Measurements from ENCODE around the gene NALF2. TPM values are rescaled to one million over a fixed set of nuclear protein-coding genes. Genes with fewer than 3 reads are reported as not detected.
A peak's percentile ranks its signal among the peaks of the same experiment; 100 is the strongest.

The NALF2 gene
- total and polyA plus RNA-seq, 4 experiments from 2014 or later = 0.07 TPM; not detected in 3

DNA sequence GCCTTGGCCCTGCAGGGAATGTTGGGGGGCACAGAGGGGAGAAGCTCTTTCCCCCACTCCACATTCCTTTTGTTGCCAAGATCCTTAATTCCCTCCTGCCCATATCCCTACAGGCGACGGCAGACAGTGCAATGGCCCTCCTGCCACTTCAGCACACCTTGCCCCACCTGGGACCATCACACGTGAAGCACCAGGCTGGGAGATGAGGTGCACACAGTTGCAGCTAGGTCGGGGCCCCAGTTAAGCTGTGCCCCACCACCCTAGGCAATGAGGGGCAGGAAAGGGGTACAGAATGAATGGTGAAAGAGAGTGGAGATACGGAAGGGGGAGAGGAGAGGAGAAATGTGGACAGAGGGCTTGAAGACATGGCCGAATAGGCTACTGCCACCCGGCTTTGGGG, 26.2 kb downstream of the NALF2 start:
- Histone ChIP-seq H3K4me1 (ENCODE audit: insufficient read depth, low read length) (no peaks in the 10 kb centered on the region), H3K36me3 (ENCODE audit: insufficient read depth, low read length) (no peaks in the 10 kb centered on the region), H3K9me3 (ENCODE audit: control insufficient read depth in 1 of 2, low read length in 2 of 2) (no peaks in the 10 kb centered on the region), H3K27ac (ENCODE audit: low read depth, low read length) (no peak overlapping the region), H3K4me3 (ENCODE audit: low read length in 2 of 2) (no peak overlapping the region), H3K27me3 (ENCODE audit: insufficient read depth, low read length) (no peaks in the 10 kb centered on the region)
- no peak overlapping the region for H3K27ac Mint-ChIP-seq
- H3K36me3 Mint-ChIP-seq = no peaks in the 10 kb centered on the region
- ChIA-PET POLR2A (ENCODE audit: partially characterized antibody) (no interaction called here), CTCF (ENCODE audit: partially characterized antibody) (no interaction called here)
- H3K4me3 Mint-ChIP-seq = no peak overlapping the region
- no peaks in the 10 kb centered on the region for H3K9me3 Mint-ChIP-seq
- H3K4me1 Mint-ChIP-seq = no peaks in the 10 kb centered on the region
- intact Hi-C loops (cut with micrococcal nuclease) = no loop called here
- no peak for DNase-seq
- H3K27me3 Mint-ChIP-seq = peaks cover 0 to 5% of the 10 kb centered on the region in 2 donors

DNA sequence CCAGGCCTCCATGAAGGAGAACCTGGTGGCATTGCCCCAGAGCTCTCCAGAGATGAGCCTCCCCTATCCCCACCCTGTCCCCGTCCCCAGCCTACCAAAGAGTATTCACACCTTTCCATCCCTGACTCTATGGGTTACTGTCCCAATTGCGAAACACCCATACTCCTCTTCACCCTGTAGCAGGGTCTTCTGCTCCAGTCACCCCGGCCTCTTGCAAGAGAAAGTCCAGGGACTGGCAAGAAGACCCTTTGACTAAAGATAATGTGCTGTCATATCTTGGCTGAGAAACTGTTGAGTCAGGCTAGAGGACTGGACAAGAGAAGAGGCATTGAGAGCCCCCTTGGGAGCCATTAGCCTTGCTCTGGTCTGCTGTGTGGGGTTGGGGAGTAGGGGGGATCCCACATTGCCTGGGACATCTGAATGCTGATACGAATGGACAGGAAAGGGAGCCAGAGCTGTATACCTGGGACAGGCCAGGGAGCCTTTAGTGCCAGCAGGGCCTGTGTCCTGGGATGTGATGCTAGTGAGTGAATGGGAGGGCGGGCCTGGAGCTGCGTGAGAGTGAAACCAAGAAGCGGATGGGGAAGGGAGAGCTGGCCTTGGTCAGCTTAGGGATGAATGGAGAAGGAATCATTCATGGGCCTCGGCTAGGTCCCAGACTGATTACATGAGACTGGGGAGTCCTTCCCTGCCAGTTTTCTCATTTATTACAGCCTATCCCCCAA, 27.1 kb downstream of the NALF2 start:
- no peaks in the 10 kb centered on the region for H3K27me3 ChIP-seq (ENCODE audit: insufficient read depth, low read length)
- no peaks in the 10 kb centered on the region for H3K9me3 Mint-ChIP-seq
- no peak overlapping the region for H3K27ac ChIP-seq (ENCODE audit: low read depth, low read length)
- no peaks in the 10 kb centered on the region for H3K36me3 Mint-ChIP-seq
- peaks cover 0 to 4% of the 10 kb centered on the region in 2 donors for H3K27me3 Mint-ChIP-seq
- H3K27ac Mint-ChIP-seq = no peak overlapping the region
- no peaks in the 10 kb centered on the region for H3K36me3 ChIP-seq (ENCODE audit: insufficient read depth, low read length)
- ChIA-PET POLR2A (ENCODE audit: partially characterized antibody) (no interaction called here), CTCF (ENCODE audit: partially characterized antibody) (no interaction called here)
- H3K4me3 ChIP-seq (ENCODE audit: low read length in 2 of 2) = no peak overlapping the region
- H3K9me3 ChIP-seq (ENCODE audit: control insufficient read depth in 1 of 2, low read length in 2 of 2) = no peaks in the 10 kb centered on the region
- no peak overlapping the region for H3K4me3 Mint-ChIP-seq
- H3K4me1 Mint-ChIP-seq = no peaks in the 10 kb centered on the region
- no peak for DNase-seq
- no peaks in the 10 kb centered on the region for H3K4me1 ChIP-seq (ENCODE audit: insufficient read depth, low read length)
- intact Hi-C loops (cut with micrococcal nuclease) = no loop called here

DNA sequence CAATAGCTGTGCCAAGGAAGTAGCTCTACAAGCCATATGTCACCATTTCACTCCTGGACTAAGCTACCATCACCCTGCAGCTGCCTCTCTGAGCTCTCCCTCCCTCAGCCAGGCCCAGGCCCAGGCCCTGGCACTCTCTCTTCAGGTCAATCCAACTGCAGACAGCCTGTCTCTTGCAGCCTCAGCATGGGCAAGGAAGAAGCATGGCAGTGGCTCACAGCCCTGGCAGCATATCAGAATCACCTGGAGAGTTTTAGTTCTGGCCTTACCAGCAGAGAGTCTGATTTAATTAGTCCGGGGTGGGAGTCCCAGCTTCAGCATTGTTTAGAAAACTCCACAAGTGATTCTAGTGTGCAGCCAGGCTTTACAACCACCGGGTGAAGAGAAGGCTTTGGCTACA, 31.5 kb downstream of the NALF2 start:
- intact Hi-C loops (cut with micrococcal nuclease) = no loop called here
- H3K4me3 Mint-ChIP-seq = no peak overlapping the region
- CTCF ChIA-PET (ENCODE audit: partially characterized antibody) = no interaction called here

DNA sequence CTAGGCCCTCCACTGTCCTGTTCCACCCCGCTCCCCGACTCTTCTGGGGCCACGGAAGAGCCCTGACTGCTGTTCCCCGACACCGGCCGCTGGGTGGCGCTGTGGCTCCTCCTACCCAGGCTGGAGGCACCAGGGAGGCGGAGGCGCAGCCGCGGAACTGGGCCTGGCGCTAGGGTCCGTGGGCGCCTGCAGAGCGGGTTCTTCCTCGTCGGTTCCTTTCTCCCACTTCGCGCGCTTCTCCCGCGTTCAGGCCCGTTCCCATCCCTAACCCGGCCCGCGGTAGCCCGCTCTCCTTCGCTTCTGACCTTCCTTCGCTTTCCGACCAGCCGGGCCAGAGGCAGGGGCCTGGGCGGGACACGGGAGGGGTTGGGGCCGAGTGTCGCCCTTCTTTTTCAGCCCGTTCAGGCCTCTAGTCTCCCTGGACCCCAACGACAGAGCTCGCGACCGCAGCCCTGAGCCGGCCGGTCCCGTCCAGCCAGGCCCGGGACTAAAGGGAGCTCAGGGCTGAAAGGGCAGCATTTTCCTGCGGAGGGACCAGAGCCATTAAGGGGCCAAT, 34.3 kb downstream of the NALF2 start:
- peaks cover 7 to 13% (median 10%) of the 10 kb centered on the region in 4 donors for H3K4me1 Mint-ChIP-seq
- H3K36me3 ChIP-seq (ENCODE audit: insufficient read depth, low read length) = no peaks in the 10 kb centered on the region
- intact Hi-C loops (cut with micrococcal nuclease) = loop anchor here (1.0 to 2.0 kb wide), 3 partner anchors 80 to 594 kb away; no protein-coding TSS in a partner anchor
- peak; percentile 51 to 62 (median 56) for DNase-seq
- no peaks in the 10 kb centered on the region for H3K36me3 Mint-ChIP-seq
- H3K27me3 Mint-ChIP-seq = peaks cover 0 to 3% of the 10 kb centered on the region in 2 donors
- no peak overlapping the region for H3K4me3 ChIP-seq (ENCODE audit: low read length in 2 of 2)
- POLR2A ChIA-PET (ENCODE audit: partially characterized antibody) = no interaction called here
- H3K9me3 Mint-ChIP-seq = peaks cover 0 to 2% (median 0%) of the 10 kb centered on the region in 8 donors
- CTCF ChIA-PET (ENCODE audit: partially characterized antibody) = interaction anchor here (1.1 to 3.0 kb wide), 5 partner anchors 20 to 559 kb away, joined by 3 to 17 read pairs (median 14); no protein-coding TSS in a partner anchor
- H3K27ac Mint-ChIP-seq = peak overlapping the region in 1 of 7 donors; percentile 59
- no peaks in the 10 kb centered on the region for H3K9me3 ChIP-seq (ENCODE audit: control insufficient read depth in 1 of 2, low read length in 2 of 2)
- peaks cover 14% of the 10 kb centered on the region for H3K4me1 ChIP-seq (ENCODE audit: insufficient read depth, low read length)
- no peak overlapping the region for H3K27ac ChIP-seq (ENCODE audit: low read depth, low read length)
- no peaks in the 10 kb centered on the region for H3K27me3 ChIP-seq (ENCODE audit: insufficient read depth, low read length)
- peak overlapping the region in 6 of 8 donors; percentile 6 to 74 (median 58) for H3K4me3 Mint-ChIP-seq

More for the DNA sequence above, 31.5 kb downstream of the NALF2 start:
- POLR2A ChIA-PET (ENCODE audit: partially characterized antibody) = no interaction called here
- DNase-seq = no peak
- H3K4me3 ChIP-seq (ENCODE audit: low read length in 2 of 2) = no peak overlapping the region
- H3K9me3 ChIP-seq (ENCODE audit: control insufficient read depth in 1 of 2, low read length in 2 of 2) = no peaks in the 10 kb centered on the region
- H3K36me3 ChIP-seq (ENCODE audit: insufficient read depth, low read length) = no peaks in the 10 kb centered on the region
- H3K27ac ChIP-seq (ENCODE audit: low read depth, low read length) = no peak overlapping the region
- H3K27ac Mint-ChIP-seq = no peak overlapping the region
- no peaks in the 10 kb centered on the region for H3K27me3 ChIP-seq (ENCODE audit: insufficient read depth, low read length)
- H3K27me3 Mint-ChIP-seq = peaks cover 0 to 3% of the 10 kb centered on the region in 2 donors
- peaks cover 0 to 2% (median 0%) of the 10 kb centered on the region in 8 donors for H3K9me3 Mint-ChIP-seq
- H3K4me1 Mint-ChIP-seq = peaks cover 7 to 13% (median 10%) of the 10 kb centered on the region in 4 donors
- H3K36me3 Mint-ChIP-seq = no peaks in the 10 kb centered on the region
- peaks cover 14% of the 10 kb centered on the region for H3K4me1 ChIP-seq (ENCODE audit: insufficient read depth, low read length)

DNA sequence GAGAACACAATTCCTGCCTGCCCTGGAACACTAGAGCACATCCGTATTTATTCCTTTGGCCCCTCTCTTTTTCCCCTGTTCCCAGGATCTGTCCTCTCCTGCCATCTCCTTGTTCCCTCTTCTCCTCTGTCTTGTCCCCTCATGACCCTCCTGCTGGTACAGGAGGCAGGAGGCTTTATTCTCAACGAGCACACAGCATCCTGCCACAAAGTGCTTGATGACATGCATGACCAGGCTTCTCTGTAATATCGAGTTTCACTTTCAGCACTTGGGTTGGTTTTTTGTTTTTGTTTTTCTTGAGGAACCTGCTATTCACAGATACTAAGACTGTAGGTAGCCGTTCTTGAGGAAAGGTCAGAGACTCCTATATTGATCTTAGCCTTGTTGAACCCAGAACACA, 35.3 kb downstream of the NALF2 start:
- no peak for DNase-seq
- intact Hi-C loops (cut with micrococcal nuclease) = loop anchor here (2.0 kb wide), 2 partner anchors 79 to 557 kb away; no protein-coding TSS in a partner anchor
- Mint-ChIP-seq H3K27ac (peak overlapping the region in 5 of 7 donors; percentile 33 to 85 (median 51)), H3K9me3 (peaks cover 0 to 2% (median 0%) of the 10 kb centered on the region in 8 donors), H3K27me3 (peaks cover 0 to 3% of the 10 kb centered on the region in 2 donors), H3K4me3 (peak overlapping the region in 7 of 8 donors; percentile 7 to 74 (median 40)), H3K4me1 (peaks cover 7 to 13% (median 10%) of the 10 kb centered on the region in 4 donors), H3K36me3 (no peaks in the 10 kb centered on the region)
- ChIA-PET CTCF (ENCODE audit: partially characterized antibody) (interaction anchor here (1.5 to 3.0 kb wide), 3 partner anchors 79 to 558 kb away, joined by 5 to 17 read pairs (median 14); no protein-coding TSS in a partner anchor), POLR2A (ENCODE audit: partially characterized antibody) (no interaction called here)
- Histone ChIP-seq H3K27ac (ENCODE audit: low read depth, low read length) (no peak overlapping the region), H3K4me3 (ENCODE audit: low read length in 2 of 2) (no peak overlapping the region), H3K9me3 (ENCODE audit: control insufficient read depth in 1 of 2, low read length in 2 of 2) (no peaks in the 10 kb centered on the region), H3K4me1 (ENCODE audit: insufficient read depth, low read length) (peaks cover 14% of the 10 kb centered on the region), H3K27me3 (ENCODE audit: insufficient read depth, low read length) (no peaks in the 10 kb centered on the region), H3K36me3 (ENCODE audit: insufficient read depth, low read length) (no peaks in the 10 kb centered on the region)

DNA sequence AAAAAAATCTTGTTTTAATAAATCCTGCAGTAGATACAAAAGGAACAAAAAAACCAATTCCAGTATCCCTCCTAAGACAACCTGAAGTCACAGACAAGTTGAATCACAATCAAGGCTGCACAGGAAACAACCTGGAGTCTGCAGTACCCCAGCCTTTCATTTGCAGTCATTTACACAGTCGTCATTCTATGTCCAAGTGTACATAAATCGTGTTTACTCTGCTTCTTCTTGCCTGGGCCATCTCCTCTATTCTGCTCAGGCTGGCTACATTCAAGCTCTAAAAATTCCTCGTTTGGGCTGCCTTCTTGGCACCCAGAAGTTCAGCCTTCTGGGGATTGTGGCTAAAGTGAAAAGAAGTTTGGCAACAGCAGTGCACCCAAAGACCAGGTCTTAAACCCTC, 37.8 kb downstream of the NALF2 start:
- Mint-ChIP-seq H3K27me3 (peaks cover 0 to 3% of the 10 kb centered on the region in 2 donors), H3K4me1 (peaks cover 7 to 13% (median 10%) of the 10 kb centered on the region in 4 donors), H3K27ac (no peak overlapping the region), H3K36me3 (no peaks in the 10 kb centered on the region), H3K9me3 (peaks cover 0 to 7% (median 0%) of the 10 kb centered on the region in 8 donors), H3K4me3 (no peak overlapping the region)
- Histone ChIP-seq H3K36me3 (ENCODE audit: insufficient read depth, low read length) (no peaks in the 10 kb centered on the region), H3K27ac (ENCODE audit: low read depth, low read length) (no peak overlapping the region), H3K4me3 (ENCODE audit: low read length in 2 of 2) (no peak overlapping the region), H3K27me3 (ENCODE audit: insufficient read depth, low read length) (no peaks in the 10 kb centered on the region), H3K9me3 (ENCODE audit: control insufficient read depth in 1 of 2, low read length in 2 of 2) (no peaks in the 10 kb centered on the region), H3K4me1 (ENCODE audit: insufficient read depth, low read length) (peaks cover 14% of the 10 kb centered on the region)
- intact Hi-C loops (cut with micrococcal nuclease) = no loop called here
- no peak for DNase-seq
- CTCF ChIA-PET (ENCODE audit: partially characterized antibody) = no interaction called here
- POLR2A ChIA-PET (ENCODE audit: partially characterized antibody) = no interaction called here

DNA sequence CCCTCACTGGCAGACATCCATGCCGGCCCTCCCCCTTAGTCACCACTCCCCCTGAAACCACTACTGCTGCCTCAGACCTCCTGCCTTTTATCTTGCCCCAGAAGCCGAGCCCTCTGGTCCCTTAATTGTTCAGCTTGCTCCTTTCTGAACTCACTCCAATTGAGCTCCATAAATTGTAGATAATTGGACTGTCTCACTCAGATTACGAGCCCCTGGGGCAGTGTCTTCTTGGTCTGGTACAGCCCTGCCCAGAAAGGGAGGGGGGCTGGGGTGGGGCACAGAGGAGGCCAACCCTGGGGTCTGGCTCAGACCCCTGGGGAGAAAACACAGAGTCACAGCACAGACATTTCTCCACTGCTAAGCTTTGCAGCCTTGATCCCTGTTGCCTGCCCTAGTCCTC, 39.4 kb downstream of the NALF2 start:
- CTCF ChIA-PET (ENCODE audit: partially characterized antibody) = no interaction called here
- no peaks in the 10 kb centered on the region for H3K36me3 ChIP-seq (ENCODE audit: insufficient read depth, low read length)
- no peak for DNase-seq
- Mint-ChIP-seq H3K4me3 (no peak overlapping the region), H3K36me3 (no peaks in the 10 kb centered on the region), H3K27me3 (peaks cover 0 to 1% of the 10 kb centered on the region in 2 donors), H3K4me1 (peaks cover 5 to 11% (median 9%) of the 10 kb centered on the region in 4 donors), H3K9me3 (peaks cover 0 to 7% (median 0%) of the 10 kb centered on the region in 8 donors), H3K27ac (no peak overlapping the region)
- H3K4me1 ChIP-seq (ENCODE audit: insufficient read depth, low read length) = peaks cover 11% of the 10 kb centered on the region
- intact Hi-C loops (cut with micrococcal nuclease) = no loop called here
- H3K9me3 ChIP-seq (ENCODE audit: control insufficient read depth in 1 of 2, low read length in 2 of 2) = no peaks in the 10 kb centered on the region
- no peaks in the 10 kb centered on the region for H3K27me3 ChIP-seq (ENCODE audit: insufficient read depth, low read length)
- no peak overlapping the region for H3K4me3 ChIP-seq (ENCODE audit: low read length in 2 of 2)
- H3K27ac ChIP-seq (ENCODE audit: low read depth, low read length) = no peak overlapping the region
- POLR2A ChIA-PET (ENCODE audit: partially characterized antibody) = no interaction called here
